ENCODE results near the gene DGAT2.
A peak's percentile ranks its signal among the peaks of the same experiment; 100 is the strongest.

The DGAT2 gene

GRCh38 chr11:75802021-75802912 lies 33.7 kb downstream of the DGAT2 start:
- no peak for DNase-seq

DNA sequence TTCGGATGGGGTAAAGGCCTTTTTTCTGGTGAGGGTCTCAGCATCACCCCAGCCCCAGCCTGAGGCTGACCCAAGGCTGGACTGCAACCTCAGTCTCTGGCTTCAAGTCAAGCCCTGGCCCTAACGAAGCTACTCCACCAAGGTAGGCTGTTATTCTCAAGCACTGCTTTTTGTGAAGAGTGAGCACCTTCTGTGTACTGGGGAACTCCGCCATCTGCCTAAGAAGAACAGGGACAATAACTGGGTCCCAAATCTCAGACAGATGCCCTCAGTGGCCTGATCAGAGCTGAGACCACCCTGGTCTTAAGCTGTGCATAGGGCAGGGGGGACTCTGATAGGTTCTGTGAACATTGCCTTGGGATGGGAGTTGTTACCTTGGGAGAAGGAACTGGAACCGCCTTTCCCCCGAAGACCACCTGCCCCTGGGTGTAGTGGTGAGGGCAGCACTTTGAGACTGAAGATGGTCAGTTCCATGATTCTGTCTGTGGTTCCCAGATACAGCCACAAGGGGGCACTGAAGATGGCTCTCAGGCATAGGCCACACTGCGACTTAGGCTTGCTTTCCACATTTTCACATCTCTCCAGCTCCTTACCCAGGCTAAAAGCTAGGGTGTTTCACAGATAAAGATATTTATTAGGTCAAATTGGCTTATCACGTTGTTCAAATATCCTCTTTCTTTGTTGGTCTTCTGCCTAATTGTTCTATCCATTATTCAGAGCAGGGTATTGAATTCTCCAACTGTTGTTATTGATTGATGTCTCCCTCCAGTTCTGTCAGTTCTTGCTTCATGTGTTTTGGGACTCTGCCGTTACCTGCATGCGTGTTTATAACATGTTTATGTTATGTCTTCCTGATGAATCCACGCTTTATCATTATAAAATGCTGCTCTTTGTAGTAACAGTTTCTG lies 34.6 kb downstream of the DGAT2 start:
- DNase-seq: peak; percentile 83 to 91 (median 87)

GRCh38 chr11:75809111-75809510 lies 40.5 kb downstream of the DGAT2 start:
- no peak for DNase-seq

GRCh38 chr11:75809991-75810390 lies 41.4 kb downstream of the DGAT2 start:
- DNase-seq: peak; percentile 35 to 68 (median 64)

GRCh38 chr11:75810637-75811390 lies 42.2 kb downstream of the DGAT2 start:
- peak; percentile 43 to 82 (median 69) for DNase-seq

GRCh38 chr11:75811485-75811884 lies 42.9 kb downstream of the DGAT2 start:
- no peak for DNase-seq

- no peak for DNase-seq
Measured at GRCh38 chr11:75812542-75813040, 44.0 kb downstream of the DGAT2 start.

DNA sequence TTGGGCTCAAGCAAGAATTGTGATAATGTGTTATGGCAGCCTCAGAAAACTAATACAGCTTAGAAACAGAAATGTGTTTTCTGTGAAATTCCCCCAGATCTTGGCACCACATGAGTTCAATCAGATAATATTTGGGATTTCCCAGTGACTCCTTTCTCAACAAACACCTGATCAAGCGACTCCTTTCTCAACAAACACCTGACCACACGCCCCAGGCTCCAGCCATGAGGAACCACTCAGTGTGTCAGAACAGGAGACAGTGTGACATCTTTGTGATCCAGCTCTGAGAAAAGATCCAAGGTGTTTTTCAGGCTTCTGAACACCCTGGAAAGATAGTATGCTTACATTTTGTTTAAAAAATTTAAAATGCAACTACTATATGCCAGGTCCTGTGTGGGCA lies 44.5 kb downstream of the DGAT2 start:
- no peak for DNase-seq

GRCh38 chr11:75813622-75814039 lies 45.1 kb downstream of the DGAT2 start:
- DNase-seq: no peak

- DNase-seq: no peak
Measured at GRCh38 chr11:75814363-75814676, 45.7 kb downstream of the DGAT2 start.

DNA sequence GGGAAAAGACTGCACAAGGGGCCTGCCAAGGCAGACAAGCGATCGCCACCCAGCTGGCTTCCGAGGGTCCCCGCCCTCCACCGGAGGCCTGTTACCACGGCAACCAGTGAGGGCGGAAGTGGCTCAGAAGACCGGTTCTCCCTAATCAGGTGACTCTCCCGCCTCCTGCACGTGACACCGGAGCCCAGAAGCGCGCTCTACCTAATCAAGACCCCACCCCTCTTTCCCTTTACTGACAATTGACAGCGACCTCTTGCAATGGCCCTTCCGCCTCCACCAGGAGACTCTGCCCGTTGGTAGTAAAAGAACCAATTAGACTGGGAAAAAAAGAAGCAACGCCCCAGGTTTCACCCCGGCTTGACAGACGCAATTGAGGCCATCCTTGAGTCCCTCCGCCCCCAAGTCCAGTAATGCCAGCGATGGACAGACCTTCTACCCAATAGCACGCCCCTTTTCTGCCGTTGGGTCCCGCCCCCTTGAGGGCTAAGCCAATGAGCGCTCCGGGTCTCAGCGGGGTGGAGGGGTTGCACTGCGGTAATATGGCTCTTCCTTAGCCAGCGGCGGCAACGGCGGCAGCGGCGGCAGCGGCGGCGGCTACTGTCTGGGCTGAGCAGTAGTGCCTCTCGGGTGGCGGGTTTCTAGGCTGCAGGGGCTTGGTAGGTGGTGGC lies 46.2 kb downstream of the DGAT2 start, which contains the start of gene UVRAG:
Gene UVRAG (plus strand): TSS at position 534 of the 668 bp plus-strand sequence. CDS start 198 bp downstream, outside the sequence.
- DNase-seq: peak; percentile 99 to 100 (median 99)

GRCh38 chr11:75815345-75816168 lies 47.0 kb downstream of the DGAT2 start:
- DNase-seq: peak in 1 of 4 experiments; percentile 44

- DNase-seq: peak in 3 of 4 experiments; percentile 27 to 47 (median 39)
Measured at GRCh38 chr11:75816561-75817239, 48.1 kb downstream of the DGAT2 start.

GRCh38 chr11:75820645-75821044 lies 52.1 kb downstream of the DGAT2 start:
- DNase-seq: peak in 3 of 4 experiments; percentile 30 to 36 (median 34)

DNA sequence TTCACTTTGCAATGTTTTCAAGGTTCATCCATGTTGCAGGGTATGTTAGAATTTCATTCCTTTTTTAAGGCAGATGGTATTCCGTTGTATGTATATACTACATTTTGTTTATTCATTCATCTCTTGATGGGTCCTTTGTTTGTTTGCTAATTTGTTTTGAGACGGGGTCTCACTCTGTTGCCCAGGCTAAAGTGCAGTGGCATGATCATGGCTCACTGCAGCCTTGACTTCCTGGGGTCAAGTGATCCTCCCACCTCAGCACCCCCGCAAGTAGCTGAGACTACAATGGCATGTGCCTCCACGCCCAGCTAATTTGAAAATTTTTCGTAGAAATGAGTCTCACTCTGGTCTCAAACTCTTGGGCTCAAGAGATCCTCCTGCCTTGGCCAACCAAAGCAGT lies 52.6 kb downstream of the DGAT2 start:
- no peak for DNase-seq

DNA sequence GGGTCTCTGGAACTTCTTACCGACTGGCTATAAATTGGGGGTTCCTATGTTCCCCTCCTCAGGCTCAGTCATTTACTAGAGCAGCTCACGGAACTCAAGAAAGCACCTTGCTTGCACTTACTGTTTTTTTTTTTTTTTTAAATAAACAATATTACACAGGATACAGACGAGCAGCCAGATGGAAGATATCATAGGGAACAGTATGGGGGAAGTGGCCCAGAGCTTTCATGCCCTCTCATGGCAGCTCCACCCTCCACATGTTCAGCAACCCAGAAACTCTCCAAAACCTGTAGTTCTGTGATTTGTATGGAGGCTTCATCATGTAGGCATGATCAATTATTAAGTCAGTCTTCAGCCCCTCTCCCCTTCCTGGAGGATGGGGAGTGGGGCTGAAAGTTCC lies 54.0 kb downstream of the DGAT2 start:
- no peak for DNase-seq

- DNase-seq: no peak
Measured at GRCh38 chr11:75823415-75823814, 54.8 kb downstream of the DGAT2 start.

- no peak for DNase-seq
Measured at GRCh38 chr11:75823946-75824345, 55.4 kb downstream of the DGAT2 start.

DNA sequence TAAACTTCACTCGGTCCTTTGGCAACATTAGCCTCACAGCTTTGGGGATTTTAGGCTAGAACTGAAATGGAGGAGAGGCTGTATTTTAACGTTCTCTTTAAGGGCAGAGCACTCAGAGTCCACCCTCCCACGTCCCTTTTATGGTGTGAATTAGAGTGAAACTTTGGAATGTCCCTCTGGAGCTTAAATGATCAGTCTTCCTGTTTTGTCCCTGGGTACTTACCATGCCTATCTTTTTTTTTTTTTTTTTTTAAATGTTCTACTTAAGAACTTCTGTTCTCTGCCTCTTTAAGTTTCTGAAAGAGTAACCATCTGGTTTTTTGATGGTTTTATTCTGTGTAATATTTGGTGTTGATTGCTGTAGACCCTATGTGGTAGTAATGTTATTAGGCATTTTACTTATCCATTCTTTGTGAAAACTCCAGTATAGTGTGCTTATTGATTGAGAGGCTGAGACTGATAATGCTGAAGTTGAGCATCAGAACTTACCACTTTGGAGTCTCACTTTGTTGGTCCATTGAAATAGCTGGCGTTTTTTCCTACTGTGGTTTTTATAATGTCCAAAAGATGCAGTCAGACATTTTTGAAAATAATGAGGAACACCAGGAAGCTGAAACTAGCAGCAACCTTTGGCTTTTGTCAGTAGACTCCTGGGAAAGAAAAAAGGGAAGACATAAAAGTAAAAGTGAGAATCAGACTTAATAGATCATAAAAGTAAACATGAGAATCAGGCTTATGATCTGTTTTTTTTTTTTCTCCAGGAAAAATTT lies 58.1 kb downstream of the DGAT2 start:
- DNase-seq: peak; percentile 54 to 89 (median 82)
